PFSK-1 (cell line): ENCODE measurements around the gene AJUBA.

Experiments used
- FOXP2 ChIP-seq: optimal IDR thresholded peaks from 2 replicates; pipeline ENCODE3; 2011; ENCODE audit warnings: borderline replicate concordance, control low read depth, inconsistent platforms; ENCODE audit not compliant: insufficient read depth; ENCODE audit errors: extremely low read length, extremely low read depth
- POLR2AphosphoS5 ChIP-seq: IDR thresholded peaks from 2 replicates; pipeline ENCODE4 v1.6.1; 2012; ENCODE audit warnings: low read depth, mild to moderate bottlenecking, control low read depth, low read length, moderate library complexity
- REST ChIP-seq, 2 experiments: IDR thresholded peaks; 2 replicates each; pipeline versions ENCODE4 v1.6.1 to v1.8.0; 2011 to 2012; ENCODE audit warnings: low read depth in 2 of 2, low read length in 2 of 2, control low read depth in 1 of 2, inconsistent platforms in 1 of 2, mild to moderate bottlenecking in 1 of 2, moderate library complexity in 1 of 2; ENCODE audit not compliant: insufficient read depth in 1 of 2
- SIN3A ChIP-seq: IDR thresholded peaks from 2 replicates; pipeline ENCODE4 v1.6.1; 2012; ENCODE audit warnings: mild to moderate bottlenecking, low read length, moderate library complexity, borderline replicate concordance; ENCODE audit not compliant: insufficient read depth
- TAF1 ChIP-seq: IDR thresholded peaks from 2 replicates; pipeline ENCODE4 v1.6.1; 2012; ENCODE audit warnings: low read length, control low read depth, borderline replicate concordance; ENCODE audit not compliant: insufficient read depth

AJUBA gene

GRCh38 chr14:22945642-22946041, 36.7 kb downstream of the AJUBA start:
- TF ChIP-seq POLR2AphosphoS5 (no peak), FOXP2 (no peak), SIN3A (no peak)

GRCh38 chr14:22939684-22940083, 42.7 kb downstream of the AJUBA start:
- TF ChIP-seq FOXP2, result no peak
- no peak for TF ChIP-seq POLR2AphosphoS5
- TF ChIP-seq SIN3A, result no peak
- no peak for TF ChIP-seq TAF1
- no peak for TF ChIP-seq REST (IDR thresholded peaks at IDR 0.05; ENCODE audit: insufficient read depth in 1 of 2, low read depth in 2 of 2, low read length in 2 of 2)

GRCh38 chr14:22935156-22935555, 47.2 kb downstream of the AJUBA start:
- TF ChIP-seq SIN3A, result no peak
- TF ChIP-seq TAF1, result no peak
- no peak for TF ChIP-seq POLR2AphosphoS5
- no peak for TF ChIP-seq REST (IDR thresholded peaks at IDR 0.05; ENCODE audit: insufficient read depth in 1 of 2, low read depth in 2 of 2, low read length in 2 of 2)

- TF ChIP-seq SIN3A (no peak), FOXP2 (no peak), REST (IDR thresholded peaks at IDR 0.05; ENCODE audit: insufficient read depth in 1 of 2, low read depth in 2 of 2, low read length in 2 of 2) (no peak), POLR2AphosphoS5 (no peak)
Observed at GRCh38 chr14:22932146-22932545, 50.2 kb downstream of the AJUBA start.

GRCh38 chr14:22929961-22930364, 52.4 kb downstream of the AJUBA start:
- TF ChIP-seq SIN3A (no peak), REST (IDR thresholded peaks at IDR 0.05; ENCODE audit: insufficient read depth in 1 of 2, low read depth in 2 of 2, low read length in 2 of 2) (no peak), TAF1 (no peak), FOXP2 (no peak), POLR2AphosphoS5 (no peak)
